ENCODE data around the gene C16orf78.

The C16orf78 gene

DNA sequence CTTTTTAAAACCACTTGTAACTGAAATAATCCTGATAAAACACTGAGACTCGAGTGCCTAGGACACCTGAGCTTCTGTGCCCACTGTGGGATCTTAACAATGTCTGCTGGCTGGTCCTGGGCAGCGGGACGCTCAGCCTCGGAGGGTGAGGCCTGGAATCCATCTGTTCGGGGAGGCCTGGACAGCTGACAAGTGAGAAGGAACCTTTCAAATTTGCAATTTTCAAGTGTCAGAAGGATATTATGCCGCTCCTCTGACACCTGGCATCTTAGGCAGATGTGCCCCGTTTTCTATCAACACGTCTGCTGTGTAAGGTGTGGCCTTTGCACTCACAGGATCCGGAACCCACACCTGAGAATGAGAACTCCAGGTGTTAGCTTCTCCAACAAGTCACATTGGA lies 33.1 kb upstream of the C16orf78 start:
- no peaks in the 10 kb centered on the region for H3K9me3 ChIP-seq (replicated peaks; ENCODE audit: low read length)
- H3K36me3 ChIP-seq (ENCODE audit: insufficient read depth, low read length) = no peaks in the 10 kb centered on the region
- H3K9ac ChIP-seq (ENCODE audit: low read depth, low read length) = no peak overlapping the region
- H3K4me2 ChIP-seq (ENCODE audit: low read length) = no peak overlapping the region
- no peak overlapping the region for H3K4me3 ChIP-seq (ENCODE audit: low read length)
- no peaks in the 10 kb centered on the region for H3K27me3 ChIP-seq (ENCODE audit: control insufficient read depth, insufficient read depth, low read length)
- no peaks in the 10 kb centered on the region for H3K4me1 ChIP-seq (ENCODE audit: control insufficient read depth, insufficient read depth, low read length)

DNA sequence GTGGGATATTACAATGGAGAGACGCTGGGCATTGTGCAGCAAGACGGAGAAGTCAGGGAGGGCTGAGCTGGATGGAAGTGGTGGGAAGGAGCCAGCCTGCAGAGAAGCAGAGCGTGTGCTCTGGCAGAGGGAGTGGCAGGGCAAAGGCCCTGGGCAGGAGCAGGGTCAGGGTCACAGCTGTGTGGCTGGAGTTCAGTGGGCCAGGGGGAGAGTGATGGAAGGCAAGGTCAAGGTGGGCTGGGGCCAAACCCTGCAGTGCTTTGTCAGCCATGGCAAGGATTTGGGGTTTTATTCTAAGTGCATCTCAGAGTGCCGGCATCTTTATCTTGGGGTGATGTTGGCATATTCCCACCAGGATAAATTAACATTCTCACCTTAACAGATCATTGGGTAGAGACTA lies 31.9 kb upstream of the C16orf78 start:
- Histone ChIP-seq H3K9me3 (replicated peaks; ENCODE audit: low read length) (no peaks in the 10 kb centered on the region), H3K4me1 (ENCODE audit: control insufficient read depth, insufficient read depth, low read length) (no peaks in the 10 kb centered on the region), H3K4me2 (ENCODE audit: low read length) (no peak overlapping the region), H3K27me3 (ENCODE audit: control insufficient read depth, insufficient read depth, low read length) (no peaks in the 10 kb centered on the region), H3K36me3 (ENCODE audit: insufficient read depth, low read length) (no peaks in the 10 kb centered on the region), H3K9ac (ENCODE audit: low read depth, low read length) (no peak overlapping the region), H3K4me3 (ENCODE audit: low read length) (no peak overlapping the region)

DNA sequence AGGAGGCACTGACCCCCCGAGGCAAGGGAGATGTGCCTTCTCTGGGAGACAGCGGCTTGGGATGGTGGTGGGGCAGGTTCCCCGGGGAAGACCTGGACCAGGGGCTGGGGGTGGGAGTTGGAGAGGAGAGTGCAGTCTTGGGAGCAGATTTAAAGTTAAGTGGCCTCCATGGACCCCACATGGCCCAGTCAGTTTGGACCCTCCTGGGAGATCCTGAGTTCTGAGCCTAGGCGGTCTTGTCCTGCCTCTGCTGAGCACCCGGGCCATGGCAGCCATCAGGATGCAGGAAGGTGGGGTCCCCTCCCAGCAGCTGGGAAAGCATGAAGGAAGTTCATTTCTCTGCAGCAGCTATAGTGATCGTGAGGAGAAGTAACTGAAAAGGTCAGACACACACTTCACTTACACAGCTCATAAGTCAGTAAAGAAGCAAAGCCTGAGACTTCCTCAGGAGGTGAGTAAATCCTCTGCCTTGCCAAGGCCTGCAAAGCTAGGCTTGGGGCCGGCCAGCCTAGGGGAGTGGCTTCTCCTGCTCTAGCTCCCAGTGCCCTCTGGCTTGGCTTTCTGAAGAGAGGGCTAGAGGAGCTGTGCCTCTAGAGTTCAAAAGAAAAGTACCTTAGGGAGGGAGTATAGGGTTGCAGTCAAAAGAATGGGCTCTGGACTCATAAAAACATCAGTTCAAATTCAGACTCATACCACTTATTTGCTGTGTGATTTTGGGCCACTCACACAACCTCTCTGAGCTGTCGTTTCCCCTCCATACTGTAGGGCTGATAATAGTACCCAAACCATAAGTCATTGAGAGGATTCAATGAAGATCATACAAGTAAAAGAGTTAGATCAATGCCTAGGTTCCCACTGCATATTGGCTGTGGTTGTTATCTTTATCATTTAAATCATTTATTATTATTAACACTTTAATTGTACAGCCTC lies 31.0 kb upstream of the C16orf78 start:
- Histone ChIP-seq H3K4me3 (ENCODE audit: low read length) (no peak overlapping the region), H3K9me3 (replicated peaks; ENCODE audit: low read length) (no peaks in the 10 kb centered on the region), H3K4me2 (ENCODE audit: low read length) (no peak overlapping the region), H3K27me3 (ENCODE audit: control insufficient read depth, insufficient read depth, low read length) (no peaks in the 10 kb centered on the region), H3K4me1 (ENCODE audit: control insufficient read depth, insufficient read depth, low read length) (no peaks in the 10 kb centered on the region), H3K9ac (ENCODE audit: low read depth, low read length) (no peak overlapping the region), H3K36me3 (ENCODE audit: insufficient read depth, low read length) (no peaks in the 10 kb centered on the region)

DNA sequence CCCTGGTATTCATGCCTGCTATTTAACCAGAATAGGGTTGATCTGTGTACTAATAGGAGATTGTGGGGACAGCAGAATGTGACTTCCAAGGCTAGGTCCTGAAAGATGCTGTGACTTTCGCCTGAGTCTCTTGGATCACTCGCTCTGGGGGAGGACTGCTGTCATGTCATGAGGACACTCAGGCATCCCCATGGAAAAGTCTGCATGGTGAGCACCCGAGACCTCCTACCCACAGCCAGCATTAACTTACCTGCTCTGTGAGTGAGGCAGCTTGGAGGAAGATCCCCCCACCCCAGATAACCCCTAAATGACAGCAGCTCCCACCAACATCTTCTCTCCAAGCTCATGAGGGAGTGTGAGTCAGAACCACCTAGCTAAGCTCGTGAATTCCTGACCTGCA lies 30.3 kb upstream of the C16orf78 start:
- Histone ChIP-seq H3K4me2 (ENCODE audit: low read length) (no peak overlapping the region), H3K36me3 (ENCODE audit: insufficient read depth, low read length) (no peaks in the 10 kb centered on the region), H3K9me3 (replicated peaks; ENCODE audit: low read length) (no peaks in the 10 kb centered on the region), H3K27me3 (ENCODE audit: control insufficient read depth, insufficient read depth, low read length) (no peaks in the 10 kb centered on the region), H3K4me3 (ENCODE audit: low read length) (no peak overlapping the region), H3K4me1 (ENCODE audit: control insufficient read depth, insufficient read depth, low read length) (no peaks in the 10 kb centered on the region), H3K9ac (ENCODE audit: low read depth, low read length) (no peak overlapping the region)

DNA sequence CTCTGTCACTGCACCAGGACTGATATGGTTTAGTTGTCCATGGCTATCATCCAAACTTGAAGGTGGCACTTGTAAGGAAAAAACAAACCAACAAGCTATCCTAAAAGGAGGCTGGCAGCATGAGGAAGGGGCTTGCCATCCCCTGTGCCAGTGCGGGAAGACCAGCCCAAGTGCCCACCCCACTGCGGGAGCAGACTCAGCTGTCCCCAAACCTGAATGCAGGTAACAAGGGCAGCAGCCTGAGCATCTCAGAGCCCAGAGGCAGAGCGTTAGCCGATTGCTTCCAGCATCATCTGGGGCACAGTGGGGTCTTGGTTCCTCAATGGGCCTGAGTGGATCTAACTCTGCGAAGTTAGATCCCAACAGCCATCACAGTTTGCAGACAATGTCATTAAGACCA lies 29.2 kb upstream of the C16orf78 start:
- H3K27me3 ChIP-seq (ENCODE audit: control insufficient read depth, insufficient read depth, low read length) = no peaks in the 10 kb centered on the region
- H3K9ac ChIP-seq (ENCODE audit: low read depth, low read length) = no peak overlapping the region
- no peak overlapping the region for H3K4me3 ChIP-seq (ENCODE audit: low read length)
- H3K9me3 ChIP-seq (replicated peaks; ENCODE audit: low read length) = no peaks in the 10 kb centered on the region
- H3K4me2 ChIP-seq (ENCODE audit: low read length) = no peak overlapping the region
- no peaks in the 10 kb centered on the region for H3K4me1 ChIP-seq (ENCODE audit: control insufficient read depth, insufficient read depth, low read length)
- H3K36me3 ChIP-seq (ENCODE audit: insufficient read depth, low read length) = no peaks in the 10 kb centered on the region

DNA sequence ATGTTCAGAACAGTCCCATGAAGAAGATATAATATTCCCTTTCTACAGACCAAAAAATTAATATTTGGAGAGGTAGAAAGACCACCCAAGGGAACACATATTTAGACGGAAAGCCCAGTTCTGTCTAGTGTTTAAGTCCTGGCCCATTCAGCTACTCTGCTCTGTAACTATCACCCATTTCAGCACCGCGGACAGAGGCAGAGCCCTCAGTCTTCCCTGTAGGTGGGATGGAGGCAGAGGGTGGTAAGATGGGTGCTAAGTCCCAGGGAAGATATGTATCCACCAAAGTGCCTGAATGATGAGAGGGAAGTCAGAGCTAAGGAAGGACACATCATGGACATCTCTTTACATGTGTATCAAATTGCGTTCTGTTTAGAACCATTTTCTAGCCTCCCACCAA lies 27.8 kb upstream of the C16orf78 start:
- Histone ChIP-seq H3K9me3 (replicated peaks; ENCODE audit: low read length) (no peaks in the 10 kb centered on the region), H3K27me3 (ENCODE audit: control insufficient read depth, insufficient read depth, low read length) (no peaks in the 10 kb centered on the region), H3K4me1 (ENCODE audit: control insufficient read depth, insufficient read depth, low read length) (no peaks in the 10 kb centered on the region), H3K4me3 (ENCODE audit: low read length) (no peak overlapping the region), H3K9ac (ENCODE audit: low read depth, low read length) (no peak overlapping the region), H3K4me2 (ENCODE audit: low read length) (no peak overlapping the region), H3K36me3 (ENCODE audit: insufficient read depth, low read length) (no peaks in the 10 kb centered on the region)

DNA sequence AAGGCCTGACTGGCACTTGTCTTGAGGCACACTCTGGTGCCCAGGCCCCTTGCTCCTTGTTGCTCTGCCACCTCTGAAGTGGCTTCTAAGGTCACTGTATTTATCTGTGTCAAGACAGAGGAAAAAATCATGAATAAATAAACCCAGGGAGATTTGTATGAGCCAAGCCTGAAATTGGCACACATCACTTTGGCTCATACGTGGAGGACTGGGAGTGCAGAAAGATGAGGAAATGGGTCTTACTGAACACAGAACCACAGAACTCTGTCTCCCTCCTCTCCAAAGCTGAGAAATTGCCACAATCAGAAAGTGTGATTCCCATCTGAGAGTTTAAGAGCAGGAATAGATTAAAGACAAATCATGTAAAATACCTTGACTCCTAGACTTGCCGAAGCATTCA lies 27.1 kb upstream of the C16orf78 start:
- Histone ChIP-seq H3K36me3 (ENCODE audit: insufficient read depth, low read length) (no peaks in the 10 kb centered on the region), H3K9ac (ENCODE audit: low read depth, low read length) (no peak overlapping the region), H3K4me3 (ENCODE audit: low read length) (no peak overlapping the region), H3K4me1 (ENCODE audit: control insufficient read depth, insufficient read depth, low read length) (no peaks in the 10 kb centered on the region), H3K4me2 (ENCODE audit: low read length) (no peak overlapping the region), H3K27me3 (ENCODE audit: control insufficient read depth, insufficient read depth, low read length) (no peaks in the 10 kb centered on the region), H3K9me3 (replicated peaks; ENCODE audit: low read length) (no peaks in the 10 kb centered on the region)

DNA sequence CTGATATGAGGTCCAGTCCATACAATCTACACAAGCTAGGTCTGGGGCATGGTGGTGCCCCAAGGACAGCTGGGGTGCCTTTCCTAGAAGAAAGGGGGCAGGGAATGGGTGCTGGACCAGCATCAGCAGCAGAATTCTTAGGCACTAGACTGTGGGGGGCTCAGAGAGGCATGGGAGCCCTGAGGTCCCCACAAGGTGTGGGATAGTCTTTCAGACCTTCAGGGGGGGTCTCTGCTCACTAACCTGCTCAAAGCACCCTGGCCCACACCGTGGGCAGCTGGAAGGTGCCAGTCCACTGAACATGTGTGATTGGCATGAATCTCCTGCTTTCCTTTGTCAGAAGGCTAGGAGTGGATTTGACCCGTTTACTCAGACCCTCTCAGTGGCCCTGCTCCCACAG lies 26.1 kb upstream of the C16orf78 start:
- Histone ChIP-seq H3K9me3 (replicated peaks; ENCODE audit: low read length) (no peaks in the 10 kb centered on the region), H3K4me1 (ENCODE audit: control insufficient read depth, insufficient read depth, low read length) (no peaks in the 10 kb centered on the region), H3K36me3 (ENCODE audit: insufficient read depth, low read length) (no peaks in the 10 kb centered on the region), H3K4me3 (ENCODE audit: low read length) (no peak overlapping the region), H3K27me3 (ENCODE audit: control insufficient read depth, insufficient read depth, low read length) (no peaks in the 10 kb centered on the region), H3K4me2 (ENCODE audit: low read length) (no peak overlapping the region), H3K9ac (ENCODE audit: low read depth, low read length) (no peak overlapping the region)

DNA sequence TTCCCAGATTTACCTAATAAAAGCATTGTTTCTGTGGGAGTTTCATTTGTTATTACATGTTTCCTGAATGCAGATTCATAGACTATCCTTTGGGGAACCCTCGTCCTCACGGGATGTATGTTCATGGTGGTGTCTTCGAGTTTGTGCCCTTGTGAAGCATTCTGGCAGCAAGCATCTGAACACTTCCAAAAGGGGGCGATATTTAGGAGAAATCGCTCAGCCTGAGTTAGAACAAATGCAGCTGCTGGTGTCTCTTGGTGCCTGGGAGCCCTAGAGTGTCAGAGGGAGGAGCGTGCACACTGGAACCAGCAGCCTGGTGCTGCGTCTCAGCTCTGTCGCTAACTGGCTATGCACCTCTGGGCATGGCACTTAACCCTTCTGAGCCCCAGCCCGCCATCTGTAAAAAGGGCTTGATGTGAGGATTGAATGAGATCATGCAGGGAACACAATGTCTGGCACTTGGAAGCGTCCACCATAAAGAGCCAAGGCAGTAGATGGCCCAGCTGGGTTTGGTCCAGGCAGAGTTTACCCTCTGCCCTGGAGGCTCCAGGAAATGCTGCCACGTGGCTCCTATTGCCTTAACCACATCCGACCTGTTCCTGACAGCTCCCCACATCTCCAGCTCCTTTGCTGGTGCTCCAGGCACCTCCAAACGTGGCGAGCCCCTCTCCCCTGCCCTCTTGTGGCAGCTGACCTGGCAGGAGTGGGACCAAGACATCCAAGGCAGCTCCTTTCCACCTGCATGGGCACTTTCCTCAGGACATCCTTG lies 25.0 kb upstream of the C16orf78 start:
- Histone ChIP-seq H3K4me3 (ENCODE audit: low read length) (no peak overlapping the region), H3K36me3 (ENCODE audit: insufficient read depth, low read length) (no peaks in the 10 kb centered on the region), H3K9ac (ENCODE audit: low read depth, low read length) (no peak overlapping the region), H3K4me1 (ENCODE audit: control insufficient read depth, insufficient read depth, low read length) (no peaks in the 10 kb centered on the region), H3K9me3 (replicated peaks; ENCODE audit: low read length) (no peaks in the 10 kb centered on the region), H3K4me2 (ENCODE audit: low read length) (no peak overlapping the region), H3K27me3 (ENCODE audit: control insufficient read depth, insufficient read depth, low read length) (no peaks in the 10 kb centered on the region)

DNA sequence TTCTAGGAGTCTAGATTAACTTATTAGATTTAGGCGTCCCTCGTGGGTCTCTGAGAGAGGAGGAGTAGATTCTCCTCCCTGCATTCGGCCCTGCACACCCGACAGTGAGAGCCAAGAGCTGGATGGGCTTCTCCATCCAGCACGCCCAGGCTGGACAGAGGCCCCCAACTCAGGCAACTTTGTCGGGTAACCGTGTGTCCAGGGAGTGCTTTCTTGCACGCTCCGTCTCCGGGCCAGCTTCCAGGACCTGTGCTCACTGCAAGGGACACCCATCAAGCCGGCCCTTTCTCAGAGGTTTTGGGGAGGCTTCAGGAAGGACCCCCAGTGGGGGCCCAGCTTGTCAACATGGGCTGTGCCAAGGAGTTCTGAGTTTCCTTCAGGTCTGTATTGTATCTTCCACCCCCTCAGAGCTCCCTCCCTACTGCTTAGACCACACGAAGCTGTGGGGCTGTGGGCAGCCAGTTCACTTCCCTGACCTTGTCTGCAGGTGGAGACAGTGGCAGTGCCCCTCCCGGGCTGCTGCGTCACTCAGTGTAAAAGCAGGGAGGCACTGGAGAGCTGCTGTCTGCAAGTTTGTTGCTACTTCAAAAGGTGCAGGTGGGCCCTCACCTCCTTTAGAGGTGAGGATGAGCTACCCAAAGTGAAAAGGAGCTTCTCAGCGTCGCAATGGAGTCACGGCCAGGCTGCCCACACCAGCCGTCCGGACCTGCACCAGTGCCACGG lies 24.0 kb upstream of the C16orf78 start:
- no peaks in the 10 kb centered on the region for H3K27me3 ChIP-seq (ENCODE audit: control insufficient read depth, insufficient read depth, low read length)
- no peaks in the 10 kb centered on the region for H3K4me1 ChIP-seq (ENCODE audit: control insufficient read depth, insufficient read depth, low read length)
- H3K9me3 ChIP-seq (replicated peaks; ENCODE audit: low read length) = no peaks in the 10 kb centered on the region
- no peak overlapping the region for H3K4me3 ChIP-seq (ENCODE audit: low read length)
- no peak overlapping the region for H3K9ac ChIP-seq (ENCODE audit: low read depth, low read length)
- H3K36me3 ChIP-seq (ENCODE audit: insufficient read depth, low read length) = no peaks in the 10 kb centered on the region
- no peak overlapping the region for H3K4me2 ChIP-seq (ENCODE audit: low read length)

DNA sequence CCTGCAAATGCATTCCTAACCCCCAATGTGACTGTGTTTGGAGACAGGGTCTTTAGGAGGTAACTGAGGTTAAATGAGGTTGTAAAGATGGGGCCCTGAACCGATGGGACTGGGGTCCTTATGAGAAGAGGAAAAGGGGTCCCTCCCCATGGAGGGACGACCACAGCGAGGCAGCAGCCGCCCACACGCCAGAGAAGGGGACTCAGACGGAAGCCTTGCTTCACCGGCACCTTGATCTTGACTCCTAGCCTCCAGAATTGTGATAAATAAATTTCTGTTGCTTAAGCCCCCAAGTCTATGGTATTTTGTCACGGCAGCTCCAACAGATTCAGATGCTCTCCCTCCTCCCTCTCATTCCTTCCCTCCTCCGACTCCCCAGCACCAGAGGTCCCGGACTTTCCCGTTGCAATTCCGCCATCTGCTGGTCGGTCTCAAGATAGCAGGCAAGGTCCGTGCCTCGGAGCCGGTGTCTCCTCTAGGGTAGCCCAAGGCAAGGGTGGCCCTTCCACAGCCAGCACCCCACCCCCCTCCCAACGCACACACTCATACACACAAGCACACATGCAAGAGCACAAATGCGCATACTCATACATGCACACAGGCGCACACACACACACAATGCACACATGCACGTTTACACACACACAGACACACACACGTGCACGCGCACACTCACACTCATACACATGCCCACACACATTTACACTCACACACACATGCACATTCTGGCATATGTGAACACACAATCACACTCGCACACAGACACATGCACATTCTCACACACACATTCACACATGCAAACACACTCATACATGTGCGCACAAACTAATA lies 23.1 kb upstream of the C16orf78 start:
- Histone ChIP-seq H3K4me2 (ENCODE audit: low read length) (no peak overlapping the region), H3K9me3 (replicated peaks; ENCODE audit: low read length) (no peaks in the 10 kb centered on the region), H3K4me1 (ENCODE audit: control insufficient read depth, insufficient read depth, low read length) (no peaks in the 10 kb centered on the region), H3K27me3 (ENCODE audit: control insufficient read depth, insufficient read depth, low read length) (no peaks in the 10 kb centered on the region), H3K9ac (ENCODE audit: low read depth, low read length) (no peak overlapping the region), H3K4me3 (ENCODE audit: low read length) (no peak overlapping the region), H3K36me3 (ENCODE audit: insufficient read depth, low read length) (no peaks in the 10 kb centered on the region)

Data from skeletal muscle satellite cell (primary cell).